Activated gamma-delta T cell treated with Interleukin-2 at 50 U/mL for 16 hours (primary cell): Measurements from ENCODE around the gene HMSD.
"Not testable (repeated sequence)": the region's sequence is repeated elsewhere in the genome, so short reads cannot be mapped to it uniquely, and the experiment has no call there.

Experiments
- DNase-seq: peaks from one replicate; pipeline ENCODE4 v3.0.0-alpha.2; 2020

Gene HMSD

GRCh38 chr18:63949068-63949737 lies at the start of gene HMSD:
Gene HMSD (plus strand): TSS chr18:63949301. CDS start chr18:63953456, 4,155 bp downstream.
- DNase-seq: peak; percentile 31

- DNase-seq: no peak
These were observed 45.1 kb upstream of the HMSD start for GRCh38 chr18:63903851-63904570.

GRCh38 chr18:63904694-63905093 lies 44.4 kb upstream of the HMSD start:
- DNase-seq: no peak

- no peak for DNase-seq
These were observed 43.7 kb upstream of the HMSD start for GRCh38 chr18:63905361-63905760.

GRCh38 chr18:63906056-63906455 lies 43.0 kb upstream of the HMSD start:
- no peak for DNase-seq

GRCh38 chr18:63907664-63908063 lies 41.4 kb upstream of the HMSD start, which contains the start of gene SERPINB10:
Gene SERPINB10 (plus strand): TSS chr18:63907958. CDS start chr18:63915511, 7,553 bp downstream.
- DNase-seq: no peak

GRCh38 chr18:63908858-63909257 lies 40.2 kb upstream of the HMSD start:
- no peak for DNase-seq

- no peak for DNase-seq
These were observed 39.2 kb upstream of the HMSD start for GRCh38 chr18:63909870-63910269.

GRCh38 chr18:63917817-63918216 lies 31.3 kb upstream of the HMSD start:
- no peak for DNase-seq

- DNase-seq: no peak
These were observed 27.1 kb upstream of the HMSD start for GRCh38 chr18:63922049-63922448.

- DNase-seq: no peak
These were observed 24.6 kb upstream of the HMSD start for GRCh38 chr18:63924551-63924950.

GRCh38 chr18:63928331-63928730 lies 20.8 kb upstream of the HMSD start:
- no peak for DNase-seq

GRCh38 chr18:63929369-63929768 lies 19.7 kb upstream of the HMSD start:
- DNase-seq: not testable (repeated sequence)

GRCh38 chr18:63930773-63931354 lies 18.2 kb upstream of the HMSD start:
- no peak for DNase-seq

GRCh38 chr18:63936156-63936931 lies 12.8 kb upstream of the HMSD start:
- peak; percentile 8 for DNase-seq

GRCh38 chr18:63936932-63937393 lies 12.1 kb upstream of the HMSD start:
- no peak for DNase-seq

- DNase-seq: no peak
These were observed 9.1 kb upstream of the HMSD start for GRCh38 chr18:63940008-63940407.

GRCh38 chr18:63940543-63941050 lies 8.5 kb upstream of the HMSD start:
- DNase-seq: not testable (repeated sequence)

- no peak for DNase-seq
These were observed 1.9 kb upstream of the HMSD start for GRCh38 chr18:63947051-63947790.

- no peak for DNase-seq
These were observed 2.2 kb downstream of the HMSD start for GRCh38 chr18:63951302-63951705.

- DNase-seq: no peak
These were observed 4.7 kb downstream of the HMSD start for GRCh38 chr18:63953811-63954210.

GRCh38 chr18:63956755-63957154 lies 7.7 kb downstream of the HMSD start:
- DNase-seq: no peak
